ENCODE results near the gene CACNA1F. TPM values are rescaled to one million over a fixed set of nuclear protein-coding genes. Genes with fewer than 3 reads are reported as not detected.

CACNA1F gene
- total and polyA plus RNA-seq, 9 of the 15 experiments (the other 6 are each of a cell fraction or from before 2014, with no cell fraction given), result under 0.01 to 0.41 (median 0.03) TPM; not detected in 3

DNA sequence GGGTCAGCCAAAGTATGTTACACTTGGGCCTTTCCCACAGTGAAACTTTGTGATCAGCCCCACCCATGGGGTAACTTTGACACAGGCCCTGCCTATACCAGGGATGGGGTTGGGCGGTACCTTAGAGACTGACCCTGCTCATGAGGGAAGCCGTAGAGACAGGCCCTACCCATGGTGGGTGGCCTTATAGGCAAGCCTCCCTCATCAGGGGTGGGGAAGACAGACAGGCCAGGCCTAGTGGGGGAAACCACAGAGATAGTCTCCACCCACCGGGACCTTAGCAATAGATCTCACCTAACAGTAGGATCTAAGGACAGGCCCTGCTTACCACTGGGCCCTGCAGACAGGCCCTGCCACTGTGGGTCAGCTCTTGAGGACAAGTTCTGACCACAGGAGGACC is 54.6 kb downstream of the CACNA1F start:
- 76% methylated on average over 3 of the region's 3 CpGs for WGBS (ENCODE audit: insufficient coverage, low coverage, missing lambda C conversion rate)
- no peaks in the 10 kb centered on the region for H3K9me3 ChIP-seq (replicated peaks; ENCODE audit: control insufficient read depth, insufficient read depth, low read depth, low read length)
- ChIA-PET POLR2A (interaction anchor here (1.4 kb wide), 1 partner anchor 11 kb away, joined by 3 read pairs; no protein-coding TSS in a partner anchor), CTCF (ENCODE audit: low intra/inter-chr PET ratio) (interaction anchor here (0.9 kb wide), 1 partner anchor 55 kb away, joined by 4 read pairs; the partner anchor contains the start of gene GPKOW)
- no peak for FAIRE-seq
- H3K4me3 ChIP-seq, result no peak overlapping the region
- peaks cover 18% of the 10 kb centered on the region for H3K79me2 ChIP-seq (ENCODE audit: control insufficient read depth, insufficient read depth, low read length)
- peaks cover 3% of the 10 kb centered on the region for H3K9me1 ChIP-seq (ENCODE audit: control insufficient read depth, insufficient read depth, low read length)
- peaks cover 87% of the 10 kb centered on the region; the same call in 2 of the 3 replicates for H3K36me3 ChIP-seq (ENCODE audit: control insufficient read depth, insufficient read depth, low read length)
- no peaks in the 10 kb centered on the region for H3K27me3 ChIP-seq (ENCODE audit: control insufficient read depth in 2 of 2, insufficient read depth in 2 of 2, low read length in 2 of 2)
- H3K9ac ChIP-seq (ENCODE audit: insufficient read depth in 1 of 2, low read depth in 2 of 2, low read length in 2 of 2), result no peak overlapping the region; a peak in 1 of 4 replicates
- H3K4me1 ChIP-seq (replicated peaks in 1 of 2; ENCODE audit: control insufficient read depth in 2 of 2, insufficient read depth in 2 of 2, low read length in 2 of 2), result peaks cover 28 to 46% of the 10 kb centered on the region in 2 experiments
- intact Hi-C loops (cut with micrococcal nuclease) (loop anchor here (5.0 to 10.0 kb wide), 3 partner anchors 136 to 374 kb away; partner anchors contain the start of genes HDAC6, OTUD5 and TFE3), in situ Hi-C loops (cut with MboI) (no loop called here)
- H3K4me2 ChIP-seq (ENCODE audit: insufficient read depth, low read length), result no peak overlapping the region
- no peak overlapping the region for H3K27ac ChIP-seq (ENCODE audit: extremely low read depth, low read depth, low read length)
- TF ChIP-seq ARID2 (IDR thresholded peaks at IDR 0.05) (no peak), SIN3B (IDR thresholded peaks at IDR 0.05; ENCODE audit: low read depth) (no peak), ZNF140 (CRISPR knock-in tag; IDR thresholded peaks at IDR 0.05) (no peak), SNRNP70 (optimal IDR thresholded peaks at IDR 0.05; ENCODE audit: low read depth, low read length) (no peak), RB1 (IDR thresholded peaks at IDR 0.05; ENCODE audit: low read depth) (no peak), KLF1 (tag; IDR thresholded peaks at IDR 0.05) (no peak), ZKSCAN1 (IDR thresholded peaks at IDR 0.05; ENCODE audit: low read depth, low read length) (no peak), CC2D1A (IDR thresholded peaks at IDR 0.05) (no peak), U2AF1 (optimal IDR thresholded peaks at IDR 0.05; ENCODE audit: low read depth, low read length) (no peak), ZNF586 (CRISPR knock-in tag; conservative IDR thresholded peaks at IDR 0.05) (no peak), ZNF584 (CRISPR knock-in tag; IDR thresholded peaks at IDR 0.05; ENCODE audit: low read depth) (no peak), TEAD4 (IDR thresholded peaks at IDR 0.05; ENCODE audit: low read length) (no peak), TEAD4 (CRISPR knock-in tag; IDR thresholded peaks at IDR 0.05; ENCODE audit: borderline replicate concordance) (no peak), ZKSCAN3 (CRISPR knock-in tag; IDR thresholded peaks at IDR 0.05) (no peak)
- TF ChIP-seq, protein P1, sequence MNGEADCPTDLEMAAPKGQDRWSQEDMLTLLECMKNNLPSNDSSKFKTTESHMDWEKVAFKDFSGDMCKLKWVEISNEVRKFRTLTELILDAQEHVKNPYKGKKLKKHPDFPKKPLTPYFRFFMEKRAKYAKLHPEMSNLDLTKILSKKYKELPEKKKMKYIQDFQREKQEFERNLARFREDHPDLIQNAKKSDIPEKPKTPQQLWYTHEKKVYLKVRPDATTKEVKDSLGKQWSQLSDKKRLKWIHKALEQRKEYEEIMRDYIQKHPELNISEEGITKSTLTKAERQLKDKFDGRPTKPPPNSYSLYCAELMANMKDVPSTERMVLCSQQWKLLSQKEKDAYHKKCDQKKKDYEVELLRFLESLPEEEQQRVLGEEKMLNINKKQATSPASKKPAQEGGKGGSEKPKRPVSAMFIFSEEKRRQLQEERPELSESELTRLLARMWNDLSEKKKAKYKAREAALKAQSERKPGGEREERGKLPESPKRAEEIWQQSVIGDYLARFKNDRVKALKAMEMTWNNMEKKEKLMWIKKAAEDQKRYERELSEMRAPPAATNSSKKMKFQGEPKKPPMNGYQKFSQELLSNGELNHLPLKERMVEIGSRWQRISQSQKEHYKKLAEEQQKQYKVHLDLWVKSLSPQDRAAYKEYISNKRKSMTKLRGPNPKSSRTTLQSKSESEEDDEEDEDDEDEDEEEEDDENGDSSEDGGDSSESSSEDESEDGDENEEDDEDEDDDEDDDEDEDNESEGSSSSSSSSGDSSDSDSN (IDR thresholded peaks at IDR 0.05; ENCODE audit: borderline replicate concordance in 1 of 2, low read depth in 2 of 2, low read length in 2 of 2), result no peak
- TF ChIP-seq, protein P2, sequence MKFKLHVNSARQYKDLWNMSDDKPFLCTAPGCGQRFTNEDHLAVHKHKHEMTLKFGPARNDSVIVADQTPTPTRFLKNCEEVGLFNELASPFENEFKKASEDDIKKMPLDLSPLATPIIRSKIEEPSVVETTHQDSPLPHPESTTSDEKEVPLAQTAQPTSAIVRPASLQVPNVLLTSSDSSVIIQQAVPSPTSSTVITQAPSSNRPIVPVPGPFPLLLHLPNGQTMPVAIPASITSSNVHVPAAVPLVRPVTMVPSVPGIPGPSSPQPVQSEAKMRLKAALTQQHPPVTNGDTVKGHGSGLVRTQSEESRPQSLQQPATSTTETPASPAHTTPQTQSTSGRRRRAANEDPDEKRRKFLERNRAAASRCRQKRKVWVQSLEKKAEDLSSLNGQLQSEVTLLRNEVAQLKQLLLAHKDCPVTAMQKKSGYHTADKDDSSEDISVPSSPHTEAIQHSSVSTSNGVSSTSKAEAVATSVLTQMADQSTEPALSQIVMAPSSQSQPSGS (CRISPR knock-in tag; IDR thresholded peaks at IDR 0.05), result no peak
- TF ChIP-seq, protein P3, sequence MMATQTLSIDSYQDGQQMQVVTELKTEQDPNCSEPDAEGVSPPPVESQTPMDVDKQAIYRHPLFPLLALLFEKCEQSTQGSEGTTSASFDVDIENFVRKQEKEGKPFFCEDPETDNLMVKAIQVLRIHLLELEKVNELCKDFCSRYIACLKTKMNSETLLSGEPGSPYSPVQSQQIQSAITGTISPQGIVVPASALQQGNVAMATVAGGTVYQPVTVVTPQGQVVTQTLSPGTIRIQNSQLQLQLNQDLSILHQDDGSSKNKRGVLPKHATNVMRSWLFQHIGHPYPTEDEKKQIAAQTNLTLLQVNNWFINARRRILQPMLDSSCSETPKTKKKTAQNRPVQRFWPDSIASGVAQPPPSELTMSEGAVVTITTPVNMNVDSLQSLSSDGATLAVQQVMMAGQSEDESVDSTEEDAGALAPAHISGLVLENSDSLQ (IDR thresholded peaks at IDR 0.05), result no peak
- H2AFZ ChIP-seq (ENCODE audit: low read depth, low read length), result no peak overlapping the region
- no peak for DNase-seq (ENCODE audit: extremely low read depth in 1 of 4, low spot score in 3 of 4)
- ATAC-seq, result no peak
- H4K20me1 ChIP-seq (replicated peaks; ENCODE audit: control insufficient read depth, insufficient read depth, low read length), result peaks cover under 1% of the 10 kb centered on the region
- no TSS peak for BruUV-seq (replicated peaks)
